ENCODE results near the gene DCAF17. TPM values are rescaled to one million over a fixed set of nuclear protein-coding genes. Genes with fewer than 3 reads are reported as not detected.

Gene DCAF17
- total and polyA plus RNA-seq, 12 donors, result 2.0 to 10.5 (median 7.4) TPM

GRCh38 chr2:171475979-171476378, 42.0 kb downstream of the DCAF17 start:
- TF ChIP-seq CTCF (IDR thresholded peaks at IDR 0.05), result no peak
- no peak overlapping the region for H3K27ac ChIP-seq
- DNase-seq, result no peak
- intact Hi-C loops (cut with DNase I), result no loop called here
- H3K27me3 ChIP-seq, result no peaks in the 10 kb centered on the region
- ATAC-seq, result no peak
- H3K4me1 ChIP-seq, result no peaks in the 10 kb centered on the region
- no peak overlapping the region for H3K4me3 ChIP-seq
- no peaks in the 10 kb centered on the region for H3K9me3 ChIP-seq
- H3K36me3 ChIP-seq, result peaks cover 0 to 100% (median 25%) of the 10 kb centered on the region in 9 donors
- WGBS, 2 donors, result 77 to 84% methylated on average over 1 of the region's 1 CpG

GRCh38 chr2:171478345-171478744, 44.3 kb downstream of the DCAF17 start:
- ATAC-seq, result no peak
- WGBS, 2 donors, result 56 to 79% methylated on average over 1 of the region's 1 CpG

GRCh38 chr2:171479154-171479814, 45.3 kb downstream of the DCAF17 start:
- intact Hi-C loops (cut with DNase I), result no loop called here
- Histone ChIP-seq H3K36me3 (peaks cover 0 to 91% (median 19%) of the 10 kb centered on the region in 9 donors), H3K9me3 (no peaks in the 10 kb centered on the region), H3K27ac (no peak overlapping the region), H3K4me3 (no peak overlapping the region), H3K4me1 (no peaks in the 10 kb centered on the region), H3K27me3 (no peaks in the 10 kb centered on the region)
- 75 to 76% methylated on average over 3 of the region's 3 CpGs for WGBS, 2 donors
- no peak for ATAC-seq
- DNase-seq, result no peak
- no peak for TF ChIP-seq CTCF (IDR thresholded peaks at IDR 0.05)

More at GRCh38 chr2:171478345-171478744, 44.3 kb downstream of the DCAF17 start:
- Histone ChIP-seq H3K9me3 (no peaks in the 10 kb centered on the region), H3K4me3 (no peak overlapping the region), H3K4me1 (no peaks in the 10 kb centered on the region), H3K27me3 (no peaks in the 10 kb centered on the region), H3K27ac (no peak overlapping the region), H3K36me3 (peaks cover 0 to 93% (median 19%) of the 10 kb centered on the region in 9 donors)
- no peak for TF ChIP-seq CTCF (IDR thresholded peaks at IDR 0.05)
- DNase-seq, result no peak
- intact Hi-C loops (cut with DNase I), result no loop called here

GRCh38 chr2:171480908-171481307, 46.9 kb downstream of the DCAF17 start:
- 85 to 88% methylated on average over 1 of the region's 1 CpG for WGBS, 2 donors
- DNase-seq, result no peak
- no peak for ATAC-seq
- Histone ChIP-seq H3K4me1 (no peaks in the 10 kb centered on the region), H3K9me3 (no peaks in the 10 kb centered on the region), H3K27me3 (no peaks in the 10 kb centered on the region), H3K4me3 (no peak overlapping the region), H3K36me3 (peaks cover 0 to 81% (median 11%) of the 10 kb centered on the region in 9 donors), H3K27ac (no peak overlapping the region)
- TF ChIP-seq CTCF (IDR thresholded peaks at IDR 0.05), result no peak
- intact Hi-C loops (cut with DNase I), result no loop called here
